HG03354 (cell line): ENCODE data around the gene HCRTR1.
"Not testable (repeated sequence)": the region's sequence is repeated elsewhere in the genome, so short reads cannot be mapped to it uniquely, and the experiment has no call there.

Experiments used
- ATAC-seq: cut with Tn5 transposase; IDR thresholded peaks from one replicate; pipeline ENCODE4 v1.9.1; 2021; ENCODE audit warnings: mild to moderate bottlenecking; ENCODE audit not compliant: unreplicated experiment, poor library complexity, severe bottlenecking

The HCRTR1 gene

DNA sequence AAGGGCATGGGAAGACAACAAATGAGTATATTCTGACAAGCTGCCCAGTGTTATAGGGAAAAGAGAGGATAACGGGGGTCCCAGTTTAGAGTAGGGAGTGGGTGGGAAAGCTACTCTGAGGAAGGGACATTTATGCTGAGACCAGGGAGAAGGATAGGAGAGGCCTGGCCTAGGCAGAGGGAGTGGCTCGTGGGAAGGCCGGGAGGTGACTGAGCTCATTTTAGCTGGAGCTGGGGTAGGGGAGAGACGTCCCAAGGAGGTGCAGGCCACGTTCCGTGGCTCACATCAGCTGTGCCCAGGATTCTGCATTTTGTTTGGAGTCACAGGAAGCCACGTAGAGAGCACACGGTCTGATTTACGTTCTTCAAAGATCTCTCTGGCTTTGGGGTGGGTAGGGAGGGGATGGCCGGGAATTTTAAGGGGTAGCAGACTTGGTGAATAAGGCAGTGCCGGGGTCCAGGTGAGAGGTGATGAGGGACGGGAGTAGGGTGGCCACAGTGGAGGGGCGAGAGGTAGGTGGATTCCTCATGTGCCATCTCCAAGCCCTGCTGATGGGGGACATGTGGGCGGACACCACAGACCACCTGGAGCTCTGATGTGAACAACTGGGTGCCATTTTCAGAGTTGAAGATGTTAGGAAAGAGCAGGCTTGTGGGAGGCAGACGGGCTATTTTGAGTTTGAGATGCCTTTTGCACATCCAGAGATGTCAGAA lies 36.4 kb upstream of the HCRTR1 start:
- ATAC-seq = no peak

DNA sequence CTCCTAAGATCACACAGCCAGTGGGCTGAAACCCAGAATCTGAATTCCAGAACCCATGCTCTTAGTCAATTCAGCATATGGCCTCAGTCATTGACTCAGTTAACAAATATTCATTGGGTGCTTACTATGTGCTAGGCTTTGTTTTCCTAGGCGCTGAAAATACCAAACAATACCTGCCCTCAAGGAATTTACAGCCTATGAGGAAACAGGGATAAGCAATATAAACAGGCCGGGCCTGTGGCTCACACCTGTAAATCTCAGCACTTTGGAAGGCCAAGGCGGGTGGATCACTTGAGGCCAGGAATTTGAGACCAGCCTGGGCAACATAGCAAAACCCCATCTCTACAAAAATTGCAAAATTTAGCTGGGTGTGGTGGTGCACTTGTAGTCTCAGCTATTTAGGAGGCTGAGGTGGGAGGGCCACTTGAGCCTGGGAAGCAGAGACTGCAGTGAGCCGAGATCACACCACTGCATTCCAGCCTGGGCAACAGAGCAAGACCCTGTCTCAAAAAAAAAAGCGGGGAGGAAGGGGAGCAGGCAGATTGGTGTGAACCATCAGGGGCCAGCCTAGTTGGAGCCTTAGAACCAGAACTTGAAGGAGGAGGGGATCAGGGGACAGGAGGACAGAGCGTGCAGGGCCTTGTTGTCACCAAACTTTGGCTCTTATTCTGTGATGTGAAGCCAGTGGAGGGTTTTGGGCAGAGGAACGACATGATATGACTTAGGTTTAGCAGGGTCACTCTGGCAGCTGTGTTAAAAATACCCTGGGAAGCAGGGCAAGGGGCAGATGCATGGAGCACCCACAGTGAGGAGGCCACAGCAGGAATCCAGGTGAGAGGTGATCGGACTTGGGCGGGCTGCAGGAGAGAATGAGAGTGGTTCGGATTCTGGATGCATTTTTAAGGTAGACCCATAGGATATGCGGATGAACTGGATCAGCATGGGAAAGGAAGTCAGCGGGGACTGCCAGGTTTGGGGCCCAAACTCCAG lies 35.4 kb upstream of the HCRTR1 start:
- no peak for ATAC-seq

DNA sequence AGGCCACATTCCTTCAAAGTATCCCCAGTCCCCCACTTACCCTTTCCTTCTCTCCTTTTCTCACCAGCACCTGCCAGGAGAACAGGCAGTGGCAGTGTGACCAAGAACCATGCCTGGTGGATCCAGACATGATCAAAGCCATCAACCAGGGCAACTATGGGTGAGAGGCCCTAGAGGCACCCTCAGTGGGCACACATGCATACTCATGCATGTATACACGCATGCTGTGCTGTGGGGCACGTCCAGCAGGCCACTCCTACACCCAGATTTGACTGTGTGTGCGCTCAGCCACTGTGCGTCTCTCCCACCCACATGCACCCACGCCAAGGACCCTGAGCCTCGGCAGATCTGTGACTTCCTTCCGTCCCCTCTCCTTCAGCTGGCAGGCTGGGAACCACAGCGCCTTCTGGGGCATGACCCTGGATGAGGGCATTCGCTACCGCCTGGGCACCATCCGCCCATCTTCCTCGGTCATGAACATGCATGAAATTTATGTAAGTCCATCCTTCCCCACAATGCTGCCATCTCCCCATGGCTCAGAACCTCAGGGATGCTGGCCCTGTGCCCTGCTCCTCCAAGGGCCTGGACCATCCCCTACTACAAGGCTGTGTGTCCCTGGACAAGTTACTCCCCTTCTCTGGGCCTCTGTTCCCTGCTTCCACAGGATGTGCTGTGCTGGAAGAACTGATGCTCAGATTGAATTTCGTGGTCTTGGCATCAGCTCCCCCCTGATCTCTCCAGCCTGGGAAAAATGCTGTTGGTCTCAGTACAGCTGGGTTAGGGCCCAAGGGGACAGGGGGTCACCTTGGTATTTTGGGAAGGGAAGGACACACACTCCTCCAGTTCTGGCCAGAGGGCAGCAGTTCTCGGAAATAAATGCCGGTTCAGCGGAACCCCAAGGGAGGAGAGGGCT lies 34.2 kb upstream of the HCRTR1 start:
- no peak for ATAC-seq

DNA sequence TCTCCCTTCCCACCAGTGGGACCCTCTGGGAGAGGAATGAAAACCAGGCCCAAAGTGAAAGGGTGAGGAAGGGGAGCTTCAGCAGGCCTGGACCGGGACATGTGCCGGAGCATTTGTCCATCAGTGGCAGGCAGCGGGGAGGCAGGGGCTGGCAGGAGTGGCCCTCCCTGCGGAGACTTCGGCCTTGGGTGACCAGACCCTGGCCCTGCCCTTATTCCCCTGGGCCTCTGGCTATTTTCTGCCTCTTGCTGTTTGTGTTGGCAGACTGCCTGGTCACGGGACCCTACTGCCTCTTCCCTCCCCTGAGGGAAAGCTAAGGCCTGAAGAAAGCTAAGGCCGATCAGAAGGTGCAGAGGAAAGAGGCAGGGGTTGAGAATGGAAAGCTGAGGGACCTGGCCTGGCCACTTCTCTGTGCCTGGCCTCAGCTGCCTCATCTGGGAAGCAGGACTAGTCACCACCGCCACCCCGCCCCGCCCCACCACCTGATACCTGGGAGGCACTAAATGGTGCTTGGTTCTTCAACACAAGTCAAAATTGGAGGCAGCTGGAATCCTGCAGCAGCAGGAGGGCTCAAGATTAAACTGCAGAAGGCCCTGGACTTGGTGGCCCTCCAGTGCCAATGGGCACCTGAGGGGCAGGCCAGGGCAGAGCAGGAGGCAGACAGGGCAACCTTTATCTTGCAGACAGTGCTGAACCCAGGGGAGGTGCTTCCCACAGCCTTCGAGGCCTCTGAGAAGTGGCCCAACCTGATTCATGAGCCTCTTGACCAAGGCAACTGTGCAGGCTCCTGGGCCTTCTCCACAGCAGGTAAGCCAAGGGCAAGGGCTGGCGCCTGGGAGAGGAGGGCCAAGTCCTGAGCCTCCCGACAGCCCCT lies 33.3 kb upstream of the HCRTR1 start:
- no peak for ATAC-seq

DNA sequence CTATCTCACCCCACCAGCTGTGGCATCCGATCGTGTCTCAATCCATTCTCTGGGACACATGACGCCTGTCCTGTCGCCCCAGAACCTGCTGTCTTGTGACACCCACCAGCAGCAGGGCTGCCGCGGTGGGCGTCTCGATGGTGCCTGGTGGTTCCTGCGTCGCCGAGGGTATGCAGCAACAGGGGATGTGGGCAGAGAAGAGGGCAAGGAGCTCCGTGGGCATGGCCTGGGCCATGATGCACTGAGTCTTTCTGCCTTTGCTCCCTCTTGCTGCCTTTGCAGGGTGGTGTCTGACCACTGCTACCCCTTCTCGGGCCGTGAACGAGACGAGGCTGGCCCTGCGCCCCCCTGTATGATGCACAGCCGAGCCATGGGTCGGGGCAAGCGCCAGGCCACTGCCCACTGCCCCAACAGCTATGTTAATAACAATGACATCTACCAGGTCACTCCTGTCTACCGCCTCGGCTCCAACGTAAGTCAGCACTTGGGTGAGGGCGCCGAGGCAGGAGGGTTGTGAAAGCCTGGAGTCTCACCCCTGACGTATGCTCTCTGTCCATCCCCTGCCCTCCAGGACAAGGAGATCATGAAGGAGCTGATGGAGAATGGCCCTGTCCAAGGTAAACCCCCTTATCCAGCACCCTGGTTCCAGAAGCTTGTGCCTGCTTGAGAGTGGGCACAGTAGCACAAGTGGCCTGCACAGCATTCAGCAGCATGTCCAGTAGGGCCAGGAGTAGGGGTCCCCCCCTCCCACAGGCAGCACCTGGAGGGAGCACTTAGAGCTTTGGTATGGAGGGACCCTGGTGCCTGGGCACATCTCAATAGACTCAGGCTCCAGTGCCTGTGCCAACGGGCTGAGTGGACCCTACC lies 32.4 kb upstream of the HCRTR1 start:
- no peak for ATAC-seq

DNA sequence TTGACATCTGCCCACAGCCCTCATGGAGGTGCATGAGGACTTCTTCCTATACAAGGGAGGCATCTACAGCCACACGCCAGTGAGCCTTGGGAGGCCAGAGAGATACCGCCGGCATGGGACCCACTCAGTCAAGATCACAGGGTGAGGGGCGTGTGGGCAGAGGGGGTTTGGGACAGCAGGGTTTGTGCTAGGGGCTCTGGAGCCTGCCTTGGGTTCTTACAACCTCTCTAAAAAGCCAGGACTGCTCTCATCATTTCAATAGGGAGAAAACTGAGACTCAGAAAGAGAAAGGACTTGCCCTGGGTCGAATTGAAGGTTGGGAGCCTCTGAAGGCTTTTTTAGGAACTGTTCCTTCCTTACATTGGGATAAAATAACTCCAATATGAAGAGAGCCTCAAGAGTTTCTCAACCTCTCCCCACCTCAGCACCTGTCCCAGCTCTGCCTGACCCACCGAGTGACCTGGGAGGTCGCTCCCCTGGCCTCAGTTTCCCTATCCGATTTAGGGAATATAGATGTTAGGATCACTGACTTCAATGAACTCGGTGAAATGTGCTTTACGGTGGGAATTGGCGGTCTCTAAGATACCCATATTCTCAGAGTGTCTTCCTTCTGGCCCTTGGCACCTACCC lies 31.6 kb upstream of the HCRTR1 start:
- ATAC-seq = no peak

DNA sequence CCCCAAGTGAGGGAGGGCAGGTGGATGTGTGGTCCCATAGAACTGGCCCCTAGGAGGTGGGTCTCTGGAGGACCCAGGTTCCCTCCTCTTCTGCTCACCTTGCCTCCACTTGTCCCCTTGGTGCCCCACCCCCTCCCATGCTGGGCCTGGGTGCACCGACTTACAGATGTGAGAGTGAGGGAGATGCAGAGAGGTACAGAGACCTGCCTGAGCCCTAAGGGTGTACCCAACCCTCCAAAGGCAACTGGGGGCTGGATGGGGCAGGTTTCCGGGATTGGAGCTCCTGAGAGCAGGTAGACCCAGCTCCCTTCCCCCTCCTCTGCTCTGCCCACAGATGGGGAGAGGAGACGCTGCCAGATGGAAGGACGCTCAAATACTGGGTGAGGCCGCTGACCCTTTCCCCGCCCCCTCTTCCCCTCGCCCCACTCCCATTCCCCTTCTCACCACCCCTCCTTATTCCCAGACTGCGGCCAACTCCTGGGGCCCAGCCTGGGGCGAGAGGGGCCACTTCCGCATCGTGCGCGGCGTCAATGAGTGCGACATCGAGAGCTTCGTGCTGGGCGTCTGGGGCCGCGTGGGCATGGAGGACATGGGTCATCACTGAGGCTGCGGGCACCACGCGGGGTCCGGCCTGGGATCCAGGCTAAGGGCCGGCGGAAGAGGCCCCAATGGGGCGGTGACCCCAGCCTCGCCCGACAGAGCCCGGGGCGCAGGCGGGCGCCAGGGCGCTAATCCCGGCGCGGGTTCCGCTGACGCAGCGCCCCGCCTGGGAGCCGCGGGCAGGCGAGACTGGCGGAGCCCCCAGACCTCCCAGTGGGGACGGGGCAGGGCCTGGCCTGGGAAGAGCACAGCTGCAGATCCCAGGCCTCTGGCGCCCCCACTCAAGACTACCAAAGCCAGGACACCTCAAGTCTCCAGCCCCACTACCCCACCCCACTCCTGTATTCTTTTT lies 30.8 kb upstream of the HCRTR1 start:
- ATAC-seq = no peak

DNA sequence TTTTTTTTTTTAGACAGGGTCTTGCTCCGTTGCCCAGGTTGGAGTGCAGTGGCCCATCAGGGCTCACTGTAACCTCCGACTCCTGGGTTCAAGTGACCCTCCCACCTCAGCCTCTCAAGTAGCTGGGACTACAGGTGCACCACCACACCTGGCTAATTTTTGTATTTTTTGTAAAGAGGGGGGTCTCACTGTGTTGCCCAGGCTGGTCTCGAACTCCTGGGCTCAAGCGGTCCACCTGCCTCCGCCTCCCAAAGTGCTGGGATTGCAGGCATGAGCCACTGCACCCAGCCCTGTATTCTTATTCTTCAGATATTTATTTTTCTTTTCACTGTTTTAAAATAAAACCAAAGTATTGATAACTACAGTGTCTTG lies 30.2 kb upstream of the HCRTR1 start:
- not testable (repeated sequence) for ATAC-seq

DNA sequence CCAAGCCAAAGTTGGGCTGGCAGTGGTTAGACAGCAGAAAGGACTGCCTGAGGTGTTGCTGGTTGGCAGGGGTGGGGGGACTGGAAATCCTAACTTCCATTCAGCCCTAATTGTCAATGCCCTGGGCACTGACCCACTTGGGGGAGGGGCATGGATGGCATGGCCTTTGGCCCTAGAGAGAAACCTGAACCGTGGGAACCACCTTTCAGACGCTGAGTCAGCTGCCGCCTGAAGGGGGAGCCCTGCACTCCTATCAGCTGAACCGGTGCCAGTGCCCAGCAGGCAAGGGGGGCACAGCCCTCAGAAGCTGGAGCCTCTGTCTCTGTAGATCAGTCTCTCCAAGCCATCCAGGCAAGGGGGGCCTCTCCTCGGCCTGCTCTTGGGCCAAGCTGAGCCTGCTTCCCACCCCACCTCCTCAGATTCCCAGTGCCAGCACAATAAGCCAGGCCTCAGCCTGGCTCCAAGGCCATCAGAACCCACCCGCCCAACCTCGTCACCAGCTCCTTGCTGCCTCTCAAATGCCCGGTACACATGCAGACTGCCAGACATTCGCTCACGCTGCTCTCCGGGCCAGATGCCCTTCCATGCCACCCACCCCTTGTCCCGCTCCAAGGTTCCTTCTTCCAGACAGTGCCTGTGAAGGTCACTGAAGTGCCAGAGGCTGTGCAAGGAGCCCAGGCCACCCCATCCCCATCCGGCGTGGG lies 29.6 kb upstream of the HCRTR1 start:
- no peak for ATAC-seq

DNA sequence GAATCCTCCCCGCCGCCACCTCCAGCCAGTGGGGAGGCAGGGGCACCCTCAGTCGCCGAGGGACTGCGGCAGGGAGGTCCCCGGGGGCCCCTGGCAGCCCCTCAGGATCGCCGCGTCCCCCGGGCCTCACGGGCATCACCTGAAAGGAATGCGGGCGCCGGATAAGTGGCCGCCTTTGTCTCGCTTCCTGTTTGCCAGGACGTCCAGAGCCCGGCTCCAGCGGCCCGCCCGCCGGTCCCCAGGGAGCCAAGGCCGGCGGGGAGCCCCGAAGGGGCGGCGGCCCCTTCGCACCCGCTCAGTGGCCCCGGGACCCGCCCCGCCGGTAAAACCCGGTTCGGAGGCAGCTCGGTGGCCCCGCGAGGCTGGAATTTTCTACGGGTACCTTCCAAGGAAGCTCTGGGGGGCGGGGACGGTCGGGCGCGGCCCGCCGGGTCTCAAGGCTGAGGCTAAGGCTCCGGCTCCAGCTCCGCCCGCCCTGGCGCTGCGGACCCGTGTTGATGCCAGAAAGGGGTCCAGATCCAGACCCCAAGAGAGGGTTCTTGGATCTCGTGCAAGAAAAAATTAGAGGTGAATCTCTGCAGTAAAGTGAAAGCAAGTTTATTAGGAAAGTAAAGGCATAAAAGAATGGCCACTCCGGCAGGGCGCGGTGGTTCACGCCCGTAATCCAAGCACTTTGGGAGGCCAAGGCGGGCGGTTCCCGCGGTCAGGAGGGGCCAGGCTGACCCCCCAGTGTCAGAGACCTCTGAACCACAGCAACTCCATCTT lies 28.6 kb upstream of the HCRTR1 start:
- ATAC-seq = no peak

DNA sequence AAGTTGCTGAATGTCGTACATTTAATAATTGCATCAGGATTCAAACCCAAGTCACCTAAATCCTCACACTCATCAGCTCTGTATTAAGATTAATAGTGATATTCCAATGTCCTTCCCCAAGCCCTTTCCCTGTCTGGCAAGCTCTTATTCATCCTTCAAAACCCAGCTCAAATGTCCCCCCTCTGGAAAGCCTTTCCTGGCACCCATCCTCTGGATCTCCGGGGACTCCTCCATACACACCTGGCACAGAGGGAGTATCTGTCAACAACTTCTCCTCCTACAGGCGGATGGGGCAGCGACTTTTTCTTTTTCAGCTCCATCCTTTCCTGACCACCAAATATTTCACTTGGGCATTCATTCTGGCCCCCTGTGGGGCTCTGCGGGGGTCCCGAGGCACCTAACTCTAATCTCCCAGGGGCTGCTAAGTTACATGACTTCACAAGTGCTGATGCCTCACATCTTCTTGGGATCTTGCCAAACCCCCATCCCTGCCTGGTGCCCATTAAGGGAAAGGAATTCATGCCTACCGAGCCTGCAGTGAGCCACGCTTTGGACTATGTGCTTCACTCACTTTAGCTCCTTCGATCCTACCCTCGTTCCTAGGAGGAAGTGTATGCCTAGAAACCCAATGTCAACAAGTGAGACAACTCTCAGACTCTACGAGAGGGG lies 25.9 kb upstream of the HCRTR1 start:
- ATAC-seq = no peak

DNA sequence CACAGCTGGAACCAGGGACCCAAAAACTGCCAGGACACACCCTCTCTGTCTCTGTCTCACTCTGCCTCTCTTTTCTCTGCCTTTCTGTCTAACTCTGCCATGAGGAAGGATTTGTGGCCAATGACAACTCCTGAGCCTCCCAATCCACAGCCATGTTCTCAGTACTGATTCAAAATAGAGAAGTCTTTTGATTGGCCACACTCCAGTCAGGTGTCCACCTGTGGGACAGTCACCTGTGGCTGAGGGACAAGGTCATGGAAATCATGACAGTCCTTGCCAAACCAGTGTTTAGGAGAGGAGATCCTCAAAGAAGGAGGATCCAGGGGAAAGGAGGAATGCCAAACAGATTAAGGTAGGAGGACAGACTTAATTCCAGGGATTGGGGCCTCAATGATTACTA lies 25.4 kb upstream of the HCRTR1 start:
- no peak for ATAC-seq

DNA sequence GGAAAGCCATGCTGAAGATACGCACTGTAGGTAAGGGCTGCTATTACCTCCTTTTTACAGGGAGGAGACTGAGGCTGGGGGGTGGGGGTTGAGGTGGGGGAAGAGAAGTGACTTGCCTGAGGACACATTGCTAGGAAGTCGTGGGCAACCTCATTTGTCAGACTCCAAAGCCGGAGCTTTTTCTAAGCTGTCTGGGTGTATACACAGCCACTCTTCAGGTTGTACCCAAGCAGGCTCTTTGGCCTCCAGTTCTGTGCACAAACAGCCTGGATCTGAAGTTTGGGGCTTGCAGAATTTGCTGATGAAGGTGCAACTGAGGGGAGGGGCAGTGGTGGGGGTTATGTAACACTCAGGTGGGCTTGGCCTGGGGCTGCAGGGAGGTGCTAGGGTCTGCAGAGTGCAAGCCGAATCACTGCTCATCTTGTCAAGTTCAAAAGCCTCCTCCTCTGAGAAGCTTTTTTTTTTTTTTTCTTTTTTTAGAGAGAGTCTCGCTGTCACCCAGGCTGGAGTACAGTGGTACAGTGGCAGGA lies 24.3 kb upstream of the HCRTR1 start:
- ATAC-seq = no peak

DNA sequence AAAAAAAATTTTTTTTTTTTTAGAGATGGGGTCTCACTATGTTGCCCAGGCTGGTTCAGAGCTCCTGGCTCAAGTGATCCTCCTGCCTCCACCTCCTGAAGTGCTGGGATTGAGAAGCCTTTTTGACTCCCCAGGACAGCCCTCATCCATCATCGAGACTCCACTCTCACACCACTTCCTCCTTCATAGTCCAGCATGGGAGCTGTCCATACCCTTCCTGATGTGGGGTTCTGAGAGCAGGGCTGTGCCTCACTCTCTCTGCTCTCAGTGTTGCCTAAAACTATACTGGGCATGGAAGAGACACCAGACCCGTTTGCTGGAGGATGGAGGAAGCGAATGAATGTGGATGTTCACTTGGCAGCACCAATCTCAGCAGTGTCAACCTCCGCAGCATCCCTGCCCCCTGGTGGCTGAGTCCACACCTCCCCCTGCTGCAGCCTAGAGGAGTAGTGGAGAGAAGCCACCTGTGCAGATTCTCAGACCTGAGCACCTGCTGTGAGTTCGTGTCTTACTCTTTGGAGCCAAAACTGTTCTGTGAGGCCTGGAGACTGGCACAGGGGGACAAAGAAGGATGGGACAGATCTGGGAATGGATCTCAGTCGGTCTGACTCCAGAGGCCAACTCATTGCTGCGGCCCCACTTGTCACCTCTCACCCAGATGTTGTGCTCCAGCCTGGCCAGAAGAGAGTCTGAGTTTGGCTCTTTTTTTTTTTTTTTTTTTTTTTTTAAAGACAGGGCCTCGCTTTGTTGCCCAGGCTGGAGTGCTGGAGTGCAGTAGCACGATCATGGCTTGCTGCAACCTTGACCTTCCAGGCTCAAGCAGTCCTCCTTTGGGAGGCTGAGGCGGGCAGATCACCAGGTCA lies 23.5 kb upstream of the HCRTR1 start:
- peak; percentile 69 for ATAC-seq
